ENCODE measurements around the gene RFT1. TPM values are rescaled to one million over a fixed set of nuclear protein-coding genes. Genes with fewer than 3 reads are reported as not detected.

Gene RFT1
- polyA plus RNA-seq, 1 donor (not counting 4 experiments of a cell fraction or from before 2014, with no cell fraction given), result 34.4 TPM

GRCh38 chr3:53046171-53047170, 83.8 kb downstream of the RFT1 start:
- FAIRE-seq (no peak), DNase-seq (ENCODE audit: low read depth, low spot score) (no peak)
- no peak overlapping the region for H3K27ac ChIP-seq (ENCODE audit: control insufficient read depth, insufficient read depth, low read length)
- H3K9ac ChIP-seq (ENCODE audit: control insufficient read depth, extremely low read depth, insufficient read depth, low read length), result peak overlapping the region; percentile 69
- dilution Hi-C loops (cut with MboI; ENCODE audit: extremely low pct_ligation_motif_present, low sequenced_read_pairs), result no loop called here
- no peaks in the 10 kb centered on the region for H3K36me3 ChIP-seq (ENCODE audit: control insufficient read depth in 2 of 2, extremely low read depth in 1 of 2, insufficient read depth in 2 of 2, low read length in 2 of 2)
- H3K79me2 ChIP-seq (ENCODE audit: control insufficient read depth, insufficient read depth, low read length), result peaks cover 8% of the 10 kb centered on the region
- H3K9me1 ChIP-seq (ENCODE audit: control insufficient read depth, extremely low read depth, insufficient read depth, low read length), result no peaks in the 10 kb centered on the region
- H3K4me1 ChIP-seq (ENCODE audit: control insufficient read depth, extremely low read depth, insufficient read depth, low read length), result peaks cover 5% of the 10 kb centered on the region
- H3K4me2 ChIP-seq (ENCODE audit: control insufficient read depth, extremely low read depth, insufficient read depth, low read depth, low read length), result peak overlapping the region; percentile 69
- TF ChIP-seq EZH2 (IDR thresholded peaks at IDR 0.05; ENCODE audit: low read length), result peak; percentile 64
- TF ChIP-seq, protein P1, sequence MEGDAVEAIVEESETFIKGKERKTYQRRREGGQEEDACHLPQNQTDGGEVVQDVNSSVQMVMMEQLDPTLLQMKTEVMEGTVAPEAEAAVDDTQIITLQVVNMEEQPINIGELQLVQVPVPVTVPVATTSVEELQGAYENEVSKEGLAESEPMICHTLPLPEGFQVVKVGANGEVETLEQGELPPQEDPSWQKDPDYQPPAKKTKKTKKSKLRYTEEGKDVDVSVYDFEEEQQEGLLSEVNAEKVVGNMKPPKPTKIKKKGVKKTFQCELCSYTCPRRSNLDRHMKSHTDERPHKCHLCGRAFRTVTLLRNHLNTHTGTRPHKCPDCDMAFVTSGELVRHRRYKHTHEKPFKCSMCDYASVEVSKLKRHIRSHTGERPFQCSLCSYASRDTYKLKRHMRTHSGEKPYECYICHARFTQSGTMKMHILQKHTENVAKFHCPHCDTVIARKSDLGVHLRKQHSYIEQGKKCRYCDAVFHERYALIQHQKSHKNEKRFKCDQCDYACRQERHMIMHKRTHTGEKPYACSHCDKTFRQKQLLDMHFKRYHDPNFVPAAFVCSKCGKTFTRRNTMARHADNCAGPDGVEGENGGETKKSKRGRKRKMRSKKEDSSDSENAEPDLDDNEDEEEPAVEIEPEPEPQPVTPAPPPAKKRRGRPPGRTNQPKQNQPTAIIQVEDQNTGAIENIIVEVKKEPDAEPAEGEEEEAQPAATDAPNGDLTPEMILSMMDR (optimal IDR thresholded peaks at IDR 0.05 in 1 of 3, IDR thresholded peaks at IDR 0.05 in 1 of 3, conservative IDR thresholded peaks at IDR 0.05 in 1 of 3; ENCODE audit: extremely low read depth in 1 of 3, insufficient read depth in 2 of 3, low read length in 3 of 3), result peak in 2 of 3 experiments; percentile 23 to 33
- peaks cover 8% of the 10 kb centered on the region for H3K27me3 ChIP-seq (ENCODE audit: control insufficient read depth, extremely low read depth, insufficient read depth, low read length)
- H3K4me3 ChIP-seq (ENCODE audit: control insufficient read depth in 2 of 3, extremely low read depth in 1 of 3, insufficient read depth in 2 of 3, low read depth in 1 of 3, low read length in 3 of 3), result peak overlapping the region; percentile 57 to 84 (median 67)
- no peaks in the 10 kb centered on the region for H3K9me3 ChIP-seq (ENCODE audit: control insufficient read depth, low read depth, low read length)
- H2AFZ ChIP-seq (ENCODE audit: control insufficient read depth, low read length), result peak overlapping the region; percentile 84
- H4K20me1 ChIP-seq (ENCODE audit: control insufficient read depth, extremely low read depth, insufficient read depth, low read length), result peaks cover 2% of the 10 kb centered on the region

- dilution Hi-C loops (cut with MboI; ENCODE audit: extremely low pct_ligation_motif_present, low sequenced_read_pairs), result no loop called here
- Histone ChIP-seq H3K4me3 (ENCODE audit: control insufficient read depth in 2 of 3, extremely low read depth in 1 of 3, insufficient read depth in 2 of 3, low read depth in 1 of 3, low read length in 3 of 3) (peak within 1 kb of the TSS; percentile 57 to 84 (median 77)), H3K9me3 (ENCODE audit: control insufficient read depth, low read depth, low read length) (no peaks in the 10 kb centered on the region), H3K4me1 (ENCODE audit: control insufficient read depth, extremely low read depth, insufficient read depth, low read length) (peaks cover 13% of the 10 kb centered on the region), H2AFZ (ENCODE audit: control insufficient read depth, low read length) (peak within 1 kb of the TSS; percentile 84), H4K20me1 (ENCODE audit: control insufficient read depth, extremely low read depth, insufficient read depth, low read length) (peaks cover 2% of the 10 kb centered on the region), H3K36me3 (ENCODE audit: control insufficient read depth in 2 of 2, extremely low read depth in 1 of 2, insufficient read depth in 2 of 2, low read length in 2 of 2) (no peaks in the 10 kb centered on the region), H3K9ac (ENCODE audit: control insufficient read depth, extremely low read depth, insufficient read depth, low read length) (peak within 1 kb of the TSS; percentile 69), H3K9me1 (ENCODE audit: control insufficient read depth, extremely low read depth, insufficient read depth, low read length) (no peaks in the 10 kb centered on the region), H3K27me3 (ENCODE audit: control insufficient read depth, extremely low read depth, insufficient read depth, low read length) (peaks cover 8% of the 10 kb centered on the region), H3K79me2 (ENCODE audit: control insufficient read depth, insufficient read depth, low read length) (peaks cover 8% of the 10 kb centered on the region), H3K4me2 (ENCODE audit: control insufficient read depth, extremely low read depth, insufficient read depth, low read depth, low read length) (peak within 1 kb of the TSS; percentile 76), H3K27ac (ENCODE audit: control insufficient read depth, insufficient read depth, low read length) (peak within 1 kb of the TSS; percentile 45)
- TF ChIP-seq EZH2 (IDR thresholded peaks at IDR 0.05; ENCODE audit: low read length), result no peak
- TF ChIP-seq, protein P1 (optimal IDR thresholded peaks at IDR 0.05 in 1 of 3, IDR thresholded peaks at IDR 0.05 in 1 of 3, conservative IDR thresholded peaks at IDR 0.05 in 1 of 3; ENCODE audit: extremely low read depth in 1 of 3, insufficient read depth in 2 of 3, low read length in 3 of 3), result no peak
- DNase-seq (ENCODE audit: low read depth, low spot score), result no peak
- no peak for FAIRE-seq
Measured at GRCh38 chr3:53045518-53046170, 84.6 kb downstream of the RFT1 start, which contains the start of gene SFMBT1. SFMBT1 (minus strand) TSS chr3:53046073; CDS start chr3:52969128, 76,945 bp downstream.

All from keratinocyte (primary cell).